GM12872 (cell line): ENCODE data around the gene TECR.

Experiments
- CTCF ChIP-seq: IDR thresholded peaks from 3 replicates; pipeline ENCODE4 v1.5.1; 2011; ENCODE audit warnings: low read depth, mild to moderate bottlenecking, low read length, moderate library complexity; ENCODE audit not compliant: insufficient read depth

The TECR gene

GRCh38 chr19:14614099-14614412, 84.7 kb downstream of the TECR start:
- no peak for TF ChIP-seq CTCF
